ENCODE results near the gene TMEM187. TPM values are rescaled to one million over a fixed set of nuclear protein-coding genes. Genes with fewer than 3 reads are reported as not detected.

Gene TMEM187
- total RNA-seq, 1 experiment from 2014 or later: 0.97 TPM

DNA sequence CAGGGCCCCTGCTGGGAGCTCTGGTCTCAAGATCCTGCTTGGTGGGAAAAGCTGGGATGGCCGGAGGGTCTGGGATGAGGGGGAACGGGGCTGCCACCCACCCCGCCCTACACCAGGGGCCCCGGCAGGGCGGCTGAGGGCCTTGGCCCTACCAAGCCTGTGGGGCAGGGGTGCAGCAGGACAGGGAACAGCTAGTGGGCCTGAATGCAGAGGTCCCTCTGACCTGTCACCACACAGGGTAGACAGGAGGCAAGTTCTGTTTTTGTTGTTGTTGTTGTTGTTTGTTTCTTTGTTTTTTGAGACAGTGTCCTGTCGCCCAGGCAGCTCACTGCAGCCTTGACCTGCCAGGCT lies 27.8 kb upstream of the TMEM187 start:
- Histone ChIP-seq H3K4me1 (0 out of 2 replicates have a peak, but pooled peaks cover 3% of the 10 kb centered on the region), H3K36me3 (peaks cover 2% of the 10 kb centered on the region; the same call in 1 of the 2 replicates), H3K27me3 (no peaks in the 10 kb centered on the region), H3K27ac (no peak overlapping the region), H3K4me3 (no peak overlapping the region), H3K9me3 (replicated peaks) (no peaks in the 10 kb centered on the region)
- DNase-seq: no peak

DNA sequence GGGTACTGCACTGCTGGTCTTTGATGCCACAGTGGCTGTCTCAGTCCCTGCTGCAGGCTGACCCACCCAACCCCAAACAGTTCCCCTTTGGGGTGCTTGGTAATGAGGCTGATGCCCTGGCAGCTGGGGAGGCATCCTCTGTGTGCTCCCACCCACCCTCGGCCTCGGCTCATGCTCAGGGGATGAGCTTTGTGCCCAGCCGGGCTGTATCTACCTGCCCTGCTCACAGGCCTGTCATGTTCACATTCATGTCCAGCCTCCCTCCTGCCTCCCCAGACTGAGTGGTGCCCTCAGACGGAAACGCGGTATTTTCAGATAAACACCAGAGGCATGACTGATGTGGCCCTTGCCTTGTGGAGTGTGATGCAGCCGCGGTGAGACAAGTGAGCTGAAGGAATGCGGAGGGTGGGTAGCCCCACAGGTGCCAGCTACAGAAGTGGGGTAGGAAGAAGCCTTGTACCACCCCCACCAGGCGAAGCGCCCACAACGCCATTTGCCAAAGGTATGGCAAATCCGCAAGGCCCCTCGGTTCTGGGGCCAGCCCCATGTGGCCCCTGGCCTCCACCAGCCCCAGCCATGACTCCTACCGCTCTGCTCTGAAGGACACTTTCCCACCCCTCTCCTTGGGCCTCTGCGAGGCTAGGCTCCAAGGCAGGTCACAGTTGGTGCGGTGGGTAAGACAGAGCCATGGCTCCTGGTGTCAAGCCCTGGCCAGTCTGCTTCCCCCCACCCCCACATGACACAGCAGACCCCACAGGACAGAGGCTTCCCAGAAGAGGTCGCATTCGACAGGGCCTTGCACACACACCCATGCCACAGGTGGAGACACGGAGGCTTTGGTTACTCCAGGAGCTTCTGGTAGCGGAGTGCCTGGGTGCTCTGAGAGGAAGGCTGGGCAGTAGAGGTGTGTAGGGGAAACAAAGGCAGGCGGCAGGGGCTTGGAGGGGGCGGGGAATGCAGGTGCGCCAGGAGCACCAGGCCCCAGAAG lies 26.3 kb upstream of the TMEM187 start:
- Histone ChIP-seq H3K36me3 (peaks cover 10% of the 10 kb centered on the region), H3K4me1 (0 out of 2 replicates have a peak, but pooled peaks cover 3% of the 10 kb centered on the region), H3K4me3 (no peak overlapping the region), H3K9me3 (replicated peaks) (no peaks in the 10 kb centered on the region), H3K27ac (peak overlapping the region; percentile 26; the same call in 1 of the 2 replicates), H3K27me3 (no peaks in the 10 kb centered on the region)
- DNase-seq: no peak

DNA sequence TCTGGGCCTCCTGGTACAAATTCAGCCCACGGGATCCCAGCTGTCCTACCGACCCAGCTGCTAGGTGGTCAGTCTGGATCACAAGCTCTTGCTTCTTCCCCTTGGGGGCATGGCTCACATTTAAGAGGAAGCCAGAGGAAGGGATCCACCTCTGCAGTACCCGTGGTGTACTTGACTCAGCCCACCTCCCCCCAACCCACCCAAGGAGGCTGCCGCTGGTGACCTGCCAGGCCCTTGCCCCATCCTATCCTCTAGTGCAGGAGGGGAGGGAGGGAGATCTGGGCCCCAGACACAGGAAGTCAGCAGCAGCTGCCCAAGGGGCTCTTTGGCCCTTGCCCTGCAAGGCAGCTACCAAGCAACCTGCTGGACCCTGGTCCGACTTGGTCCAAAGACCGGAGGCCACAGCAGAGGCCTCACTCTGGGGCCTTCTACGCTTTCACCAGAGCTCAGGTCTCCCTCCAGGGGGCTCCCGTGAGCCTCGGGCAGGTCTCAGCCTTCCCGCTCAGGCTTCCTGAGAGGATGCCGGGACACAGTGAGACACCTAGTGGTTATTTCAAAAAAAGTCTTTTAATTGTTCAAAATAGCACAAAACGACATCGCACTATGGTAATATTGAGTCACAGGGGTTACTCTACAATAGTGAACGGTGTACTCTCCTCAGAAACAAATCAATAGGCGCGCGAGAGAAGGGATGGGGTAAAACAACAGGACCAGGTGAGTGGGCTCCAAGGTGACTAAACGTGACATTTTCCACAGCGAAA lies 25.4 kb upstream of the TMEM187 start:
- Histone ChIP-seq H3K9me3 (replicated peaks) (no peaks in the 10 kb centered on the region), H3K4me3 (no peak overlapping the region), H3K36me3 (peaks cover 15% of the 10 kb centered on the region), H3K27me3 (no peaks in the 10 kb centered on the region), H3K27ac (no peak overlapping the region), H3K4me1 (0 out of 2 replicates have a peak, but pooled peaks cover 3% of the 10 kb centered on the region)
- DNase-seq: peak; percentile 75 to 81

DNA sequence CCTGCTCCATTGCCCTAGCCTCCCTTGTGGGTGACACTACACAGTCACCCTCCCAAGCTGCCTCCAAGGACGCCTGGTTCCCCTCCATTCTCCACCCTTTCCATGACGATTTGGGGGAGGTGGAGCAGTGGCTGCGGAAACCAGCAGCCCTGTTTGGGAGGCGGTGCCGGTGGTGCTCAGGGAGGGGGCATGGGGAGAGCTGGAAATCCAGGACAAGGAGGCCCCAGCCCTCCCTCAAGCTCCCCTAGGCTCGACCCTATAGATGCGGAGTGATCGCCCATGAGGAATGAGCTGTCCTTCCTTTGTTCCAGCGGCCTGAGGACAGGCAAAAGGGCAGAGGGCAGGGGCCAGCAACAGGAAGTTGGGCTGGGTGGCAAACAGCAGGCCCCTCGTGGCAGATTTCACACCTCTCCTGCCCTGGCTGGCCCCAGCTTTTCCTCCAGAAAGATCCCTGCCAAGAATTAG lies 24.5 kb upstream of the TMEM187 start:
- Histone ChIP-seq H3K27ac (no peak overlapping the region), H3K4me3 (no peak overlapping the region), H3K4me1 (0 out of 2 replicates have a peak, but pooled peaks cover 3% of the 10 kb centered on the region), H3K36me3 (peaks cover 23% of the 10 kb centered on the region), H3K9me3 (replicated peaks) (no peaks in the 10 kb centered on the region), H3K27me3 (no peaks in the 10 kb centered on the region)
- no peak for DNase-seq

DNA sequence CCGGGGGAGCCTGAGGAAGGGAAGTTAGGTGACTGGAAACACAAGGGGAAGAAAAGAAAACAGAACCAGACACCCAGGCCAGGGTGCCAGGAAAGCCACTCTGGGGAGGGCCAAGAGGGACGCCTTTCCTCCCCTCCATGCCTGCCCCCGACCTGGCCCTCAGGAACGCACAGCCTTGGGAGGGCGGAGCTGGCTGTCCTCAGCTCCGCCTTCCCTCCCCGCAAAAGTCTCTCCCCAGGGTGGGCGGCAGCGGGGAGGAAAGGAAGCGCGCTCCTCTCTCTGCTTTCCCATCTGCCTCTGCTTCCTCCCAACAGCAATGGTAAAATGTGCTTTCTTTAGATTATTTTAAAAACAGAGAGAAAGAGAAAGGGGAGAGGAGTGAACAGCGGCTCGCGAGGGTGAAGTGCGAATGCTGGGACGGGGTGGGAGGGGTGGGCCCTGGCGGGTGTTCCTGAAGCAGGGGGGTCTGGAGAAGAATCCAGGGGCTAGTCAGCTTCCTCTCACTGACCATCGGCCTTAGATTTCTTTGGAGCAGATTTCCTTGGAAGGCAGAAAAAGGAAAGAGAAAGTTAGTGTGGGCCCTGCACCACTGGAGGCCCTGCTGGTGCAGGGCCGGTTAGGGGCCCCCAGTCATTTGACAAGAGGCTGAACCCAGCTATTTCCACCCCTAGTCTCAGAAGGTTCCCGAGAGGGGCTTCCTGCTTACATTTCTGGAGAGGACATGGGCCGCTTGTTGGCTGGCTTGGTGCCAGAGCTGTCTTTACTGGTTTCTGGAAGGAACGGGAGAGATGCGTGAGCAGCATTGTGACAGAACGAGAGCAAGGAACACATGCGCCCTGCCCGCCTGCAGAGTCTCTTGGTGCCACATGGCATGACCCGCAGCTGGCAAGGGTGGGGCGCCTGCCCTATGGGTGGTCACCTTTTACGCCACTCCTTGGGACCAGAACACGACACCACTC lies 23.4 kb upstream of the TMEM187 start:
- H3K27ac ChIP-seq: no peak overlapping the region
- no peak overlapping the region for H3K4me3 ChIP-seq
- H3K4me1 ChIP-seq: 0 out of 2 replicates have a peak, but pooled peaks cover 3% of the 10 kb centered on the region
- H3K27me3 ChIP-seq: no peaks in the 10 kb centered on the region
- H3K9me3 ChIP-seq (replicated peaks): no peaks in the 10 kb centered on the region
- no peak for DNase-seq
- peaks cover 28% of the 10 kb centered on the region for H3K36me3 ChIP-seq

DNA sequence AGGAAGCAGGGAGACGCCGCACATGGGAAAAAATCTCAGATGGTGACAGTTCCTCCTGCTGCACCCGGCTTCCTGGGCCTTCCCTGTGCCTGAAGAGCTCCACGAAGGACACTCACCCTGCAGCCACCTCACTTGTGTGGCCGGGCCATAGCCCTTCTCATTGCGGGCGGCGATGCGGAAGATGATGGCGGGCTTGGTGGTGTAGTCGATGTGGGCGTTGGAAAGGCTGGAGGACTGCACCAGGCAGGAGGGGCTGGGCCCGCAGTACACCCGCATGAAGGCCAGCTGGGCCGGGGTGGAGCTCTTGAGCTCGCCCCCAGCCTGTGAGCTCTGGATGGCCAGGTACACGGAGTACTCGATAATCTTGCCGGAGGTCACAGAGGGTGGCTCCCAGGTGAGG lies 22.4 kb upstream of the TMEM187 start:
- DNase-seq: no peak
- H3K4me1 ChIP-seq: 0 out of 2 replicates have a peak, but pooled peaks cover 3% of the 10 kb centered on the region
- no peaks in the 10 kb centered on the region for H3K27me3 ChIP-seq
- H3K27ac ChIP-seq: no peak overlapping the region
- peaks cover 30% of the 10 kb centered on the region for H3K36me3 ChIP-seq
- no peaks in the 10 kb centered on the region for H3K9me3 ChIP-seq (replicated peaks)
- no peak overlapping the region for H3K4me3 ChIP-seq

DNA sequence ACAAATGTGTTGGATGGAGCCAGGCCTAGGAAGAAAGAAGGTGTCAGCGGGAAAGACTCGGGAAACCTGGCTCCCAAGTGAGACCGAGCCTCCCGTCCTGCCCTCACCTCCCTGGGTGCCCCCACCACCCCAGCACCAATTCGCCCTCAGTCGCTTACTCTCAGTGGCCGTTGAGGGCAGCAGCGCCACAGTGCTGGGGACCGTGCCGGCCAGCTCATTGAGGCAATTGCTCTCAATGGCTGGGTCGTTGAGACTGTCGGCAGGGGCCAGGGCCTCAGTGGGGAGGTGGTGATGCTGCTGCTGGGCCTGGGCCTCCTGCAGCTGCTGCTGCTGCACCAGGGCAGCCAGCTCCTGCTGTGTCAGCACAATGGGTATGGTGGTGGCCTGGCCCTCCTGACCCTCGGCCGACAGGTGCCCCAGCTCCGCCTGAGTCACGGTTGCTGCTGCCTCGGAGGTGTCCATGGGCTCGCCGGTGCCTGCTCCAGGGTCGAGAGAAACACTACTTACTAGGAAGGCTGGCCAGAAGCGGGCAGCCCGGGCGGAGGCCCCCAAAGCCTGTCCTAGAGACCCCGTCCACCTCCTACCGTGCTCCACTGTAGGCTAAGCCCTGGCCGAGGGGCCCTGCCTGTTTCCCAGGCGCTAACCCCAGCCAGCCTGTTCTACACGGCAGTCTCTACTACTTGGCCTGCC lies 20.7 kb upstream of the TMEM187 start:
- Histone ChIP-seq H3K9me3 (replicated peaks) (no peaks in the 10 kb centered on the region), H3K4me3 (no peak overlapping the region), H3K27ac (no peak overlapping the region), H3K27me3 (no peaks in the 10 kb centered on the region), H3K36me3 (peaks cover 33% of the 10 kb centered on the region), H3K4me1 (no peaks in the 10 kb centered on the region)
- DNase-seq: no peak

DNA sequence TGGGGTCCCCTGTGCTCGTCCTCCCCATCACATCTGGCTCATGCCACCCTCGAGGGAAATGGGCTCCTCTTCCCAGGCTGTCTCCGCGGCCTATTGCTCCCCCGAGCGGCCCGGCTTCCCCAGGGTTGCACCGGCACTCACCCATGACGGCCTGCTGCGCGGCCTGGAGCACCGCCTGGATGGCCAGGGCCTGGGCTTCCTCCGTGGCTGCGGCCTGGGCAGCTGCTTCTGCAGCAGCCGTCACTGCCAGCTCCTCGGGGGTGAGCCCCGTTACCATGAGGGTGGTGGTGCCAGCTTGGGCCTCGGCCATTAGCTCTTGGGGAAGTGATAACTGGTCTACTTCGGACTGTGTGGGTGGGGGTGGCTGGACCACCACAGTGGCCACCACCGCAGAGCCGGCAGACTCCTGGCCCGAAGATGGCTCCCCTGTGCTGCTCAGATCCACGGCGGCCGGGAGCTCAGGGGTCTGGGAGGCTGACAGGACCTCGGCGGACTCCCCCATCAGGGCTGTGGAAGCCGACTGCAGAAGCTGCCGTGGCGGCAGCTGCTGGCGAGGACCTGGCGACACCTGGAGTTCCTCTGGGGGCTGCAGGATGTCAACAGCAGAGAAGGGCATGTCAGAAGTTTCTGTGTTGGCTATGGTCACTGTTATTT lies 20.1 kb upstream of the TMEM187 start:
- Histone ChIP-seq H3K9me3 (replicated peaks) (no peaks in the 10 kb centered on the region), H3K4me1 (no peaks in the 10 kb centered on the region), H3K27me3 (no peaks in the 10 kb centered on the region), H3K4me3 (no peak overlapping the region), H3K27ac (no peak overlapping the region), H3K36me3 (peaks cover 34% of the 10 kb centered on the region)
- no peak for DNase-seq

DNA sequence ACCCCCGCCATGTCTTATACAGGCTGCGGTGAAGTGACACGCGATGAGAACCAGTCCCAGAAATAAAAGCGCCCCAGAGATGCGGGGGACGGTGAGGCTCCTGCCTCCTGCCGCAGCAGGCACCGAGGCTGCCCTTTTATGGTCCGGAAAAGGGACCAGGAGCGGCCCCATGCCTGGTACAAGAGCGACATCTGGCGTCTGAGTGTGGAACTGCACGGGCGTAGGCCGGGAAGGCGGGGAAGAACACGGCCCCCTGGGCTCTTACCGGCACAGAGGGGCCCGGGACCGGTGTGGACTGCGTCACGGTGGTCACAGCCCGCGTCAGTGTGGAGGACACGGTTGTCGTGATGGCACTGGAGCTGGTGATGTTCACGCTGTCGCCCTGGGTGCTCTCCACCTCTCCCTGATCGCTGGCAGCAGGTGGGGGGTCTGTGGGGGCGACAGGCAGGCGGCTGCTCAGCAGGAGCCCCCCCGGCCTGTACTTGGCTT lies 19.2 kb upstream of the TMEM187 start:
- peak; percentile 34 to 58 for DNase-seq
- H3K27me3 ChIP-seq: no peaks in the 10 kb centered on the region
- no peak overlapping the region for H3K4me3 ChIP-seq
- H3K9me3 ChIP-seq (replicated peaks): no peaks in the 10 kb centered on the region
- H3K4me1 ChIP-seq: no peaks in the 10 kb centered on the region
- H3K36me3 ChIP-seq: peaks cover 43% of the 10 kb centered on the region
- no peak overlapping the region for H3K27ac ChIP-seq

DNA sequence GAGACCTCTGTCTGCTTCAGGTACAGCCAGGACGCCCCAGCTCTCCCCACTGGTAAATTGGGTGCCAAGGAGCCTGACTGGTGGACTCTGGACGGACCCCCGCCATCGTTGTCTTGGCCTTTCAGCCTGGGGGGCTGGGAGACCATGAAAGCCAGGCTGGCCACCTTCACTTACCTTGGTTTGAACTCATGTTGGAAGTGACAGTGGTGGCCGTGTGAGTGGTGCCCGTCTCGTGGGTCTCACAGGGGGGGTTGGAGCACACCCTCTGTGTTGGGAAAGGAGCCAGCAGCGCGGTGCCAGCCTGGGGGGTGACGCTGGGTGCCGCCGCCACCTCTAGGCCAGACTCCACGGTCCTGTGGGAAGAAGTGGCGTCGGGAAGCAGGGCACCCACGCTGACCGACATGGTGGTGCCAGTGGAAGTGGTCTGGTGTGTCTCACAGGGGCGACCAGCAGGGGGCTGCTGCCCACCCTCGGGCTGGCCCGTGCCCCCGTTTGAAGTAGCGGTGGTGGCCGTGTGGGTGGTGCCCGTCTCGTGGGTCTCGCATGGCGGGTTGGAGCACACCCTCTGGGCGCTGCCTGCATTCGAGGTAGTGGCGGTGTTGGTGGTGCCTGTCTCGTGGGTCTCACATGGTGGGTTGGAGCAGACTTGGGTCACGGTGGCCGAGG lies 18.5 kb upstream of the TMEM187 start:
- Histone ChIP-seq H3K4me1 (no peaks in the 10 kb centered on the region), H3K4me3 (no peak overlapping the region), H3K9me3 (replicated peaks) (no peaks in the 10 kb centered on the region), H3K36me3 (peaks cover 43% of the 10 kb centered on the region), H3K27me3 (no peaks in the 10 kb centered on the region), H3K27ac (no peak overlapping the region)
- no peak for DNase-seq

DNA sequence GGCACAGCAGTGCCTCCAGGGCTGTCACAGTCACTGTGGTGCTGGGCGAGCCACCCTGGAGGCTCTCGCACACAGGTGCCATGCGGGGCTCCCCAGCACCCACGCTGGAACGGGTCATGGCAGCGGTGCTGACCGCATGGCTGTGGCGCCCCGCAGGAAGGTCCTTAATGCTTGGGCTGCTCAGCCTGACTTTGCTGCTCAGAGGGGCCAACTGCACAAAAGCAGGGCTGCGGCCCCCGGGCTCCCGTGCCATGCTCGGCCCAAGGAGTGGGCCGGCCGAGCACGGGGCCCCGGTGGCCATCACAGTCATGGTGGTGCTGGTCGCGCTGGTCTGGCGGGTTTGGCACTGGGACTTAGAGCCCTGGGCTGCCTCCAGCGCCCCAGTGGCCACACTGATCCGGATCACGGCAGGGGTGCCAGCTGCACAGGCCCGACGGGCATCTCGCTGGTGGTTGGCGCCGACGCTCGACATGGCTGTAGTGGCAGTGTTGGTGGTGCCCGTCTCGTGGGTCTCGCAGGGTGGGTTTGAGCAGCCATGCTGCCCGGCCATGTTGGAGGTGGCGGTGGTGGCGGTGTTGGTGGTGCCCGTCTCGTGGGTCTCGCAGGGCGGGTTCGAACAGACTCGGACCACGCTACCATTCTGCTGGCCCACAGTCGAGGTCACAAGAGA lies 17.9 kb upstream of the TMEM187 start:
- H3K4me3 ChIP-seq: no peak overlapping the region
- H3K4me1 ChIP-seq: no peaks in the 10 kb centered on the region
- H3K27ac ChIP-seq: no peak overlapping the region
- DNase-seq: no peak
- H3K36me3 ChIP-seq: peaks cover 42% of the 10 kb centered on the region
- no peaks in the 10 kb centered on the region for H3K27me3 ChIP-seq
- no peaks in the 10 kb centered on the region for H3K9me3 ChIP-seq (replicated peaks)

DNA sequence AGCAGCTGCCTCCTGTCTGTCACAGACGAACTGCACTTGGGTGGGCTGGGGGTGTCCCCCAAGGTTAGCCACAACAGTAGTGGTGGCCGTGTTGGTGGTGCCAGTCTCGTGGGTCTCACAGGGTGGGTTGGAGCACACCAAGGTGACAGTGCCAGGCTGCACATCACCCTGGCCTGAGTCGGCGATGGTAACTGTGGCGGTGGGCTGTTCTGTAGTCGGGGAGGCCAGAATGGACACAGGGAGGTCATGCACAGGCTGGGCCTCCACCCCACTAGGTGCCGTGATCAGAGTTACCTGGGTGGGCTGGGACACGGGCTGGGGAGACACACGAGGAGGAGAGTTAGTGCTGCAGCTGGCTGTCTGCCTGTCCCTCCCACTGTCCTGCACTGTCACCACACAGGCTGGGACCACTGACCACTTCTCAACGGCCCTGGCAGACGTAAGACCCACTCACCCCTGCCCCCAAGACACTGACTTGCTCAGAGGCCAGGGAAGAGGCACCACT lies 17.3 kb upstream of the TMEM187 start:
- DNase-seq: no peak
- H3K27me3 ChIP-seq: no peaks in the 10 kb centered on the region
- H3K27ac ChIP-seq: no peak overlapping the region
- H3K4me3 ChIP-seq: no peak overlapping the region
- peaks cover 45% of the 10 kb centered on the region for H3K36me3 ChIP-seq
- H3K9me3 ChIP-seq (replicated peaks): no peaks in the 10 kb centered on the region
- H3K4me1 ChIP-seq: no peaks in the 10 kb centered on the region
